Measurements from ENCODE around the gene MARCO.

MARCO gene

GRCh38 chr2:118992740-118993391 is 50.9 kb downstream of the MARCO start:
- Histone ChIP-seq H3K14ac (ENCODE audit: low read length) (no peak overlapping the region), H3K4me2 (ENCODE audit: insufficient read depth, low read length, poor library complexity, severe bottlenecking) (no peak overlapping the region), H3K18ac (ENCODE audit: low read length) (no peak overlapping the region), H3K27me3 (ENCODE audit: control insufficient read depth in 3 of 3, insufficient read depth in 3 of 3, low read depth in 1 of 3, low read length in 3 of 3) (peaks cover 0 to 3% (median 0%) of the 10 kb centered on the region in 3 experiments), H2AFZ (ENCODE audit: low read length) (no peak overlapping the region), H2BK15ac (ENCODE audit: low read length) (no peak overlapping the region), H4K91ac (ENCODE audit: low read depth, low read length, poor library complexity) (no peak overlapping the region), H3K27ac (replicated peaks; ENCODE audit: low read length) (no peak overlapping the region), H3K79me1 (ENCODE audit: low read depth, low read length) (no peaks in the 10 kb centered on the region), H2BK5ac (ENCODE audit: low read length) (no peak overlapping the region), H2BK120ac (ENCODE audit: low read depth, low read length) (no peak overlapping the region), H3K4me3 (ENCODE audit: low read length in 2 of 2) (no peak overlapping the region), H3K9me3 (replicated peaks in 1 of 2; ENCODE audit: control insufficient read depth in 2 of 2, insufficient read depth in 1 of 2, low read depth in 1 of 2, low read length in 2 of 2) (no peaks in the 10 kb centered on the region), H3K4ac (ENCODE audit: low read length) (no peak overlapping the region), H2AK5ac (ENCODE audit: low read depth, low read length) (no peak overlapping the region), H2BK12ac (ENCODE audit: low read length) (no peak overlapping the region), H3K23ac (ENCODE audit: low read depth, low read length, poor library complexity) (no peak overlapping the region), H4K8ac (ENCODE audit: low read depth, low read length) (no peak overlapping the region), H3K36me3 (replicated peaks in 1 of 2; ENCODE audit: control insufficient read depth in 2 of 2, insufficient read depth in 2 of 2, low read length in 2 of 2) (no peaks in the 10 kb centered on the region), H3K4me1 (ENCODE audit: control insufficient read depth in 2 of 2, insufficient read depth in 1 of 2, low read depth in 1 of 2, low read length in 2 of 2) (no peaks in the 10 kb centered on the region), H3K9ac (ENCODE audit: low read depth, low read length, poor library complexity) (no peak overlapping the region)
- no CpG with 5 or more reads among the region's 13 CpGs for WGBS, 2 donors (ENCODE audit: extremely low coverage in 2 of 2, insufficient read length in 2 of 2, insufficient replicate concordance in 1 of 2)
- DNase-seq (ENCODE audit: low spot score) = no peak

- Histone ChIP-seq H3K18ac (ENCODE audit: low read length) (no peak overlapping the region), H2BK5ac (ENCODE audit: low read length) (no peak overlapping the region), H3K4me1 (ENCODE audit: control insufficient read depth in 2 of 2, insufficient read depth in 1 of 2, low read depth in 1 of 2, low read length in 2 of 2) (no peaks in the 10 kb centered on the region), H4K91ac (ENCODE audit: low read depth, low read length, poor library complexity) (no peak overlapping the region), H3K4ac (ENCODE audit: low read length) (no peak overlapping the region), H3K14ac (ENCODE audit: low read length) (no peak overlapping the region), H3K9me3 (replicated peaks in 1 of 2; ENCODE audit: control insufficient read depth in 2 of 2, insufficient read depth in 1 of 2, low read depth in 1 of 2, low read length in 2 of 2) (no peaks in the 10 kb centered on the region), H3K27ac (replicated peaks; ENCODE audit: low read length) (no peak overlapping the region), H3K9ac (ENCODE audit: low read depth, low read length, poor library complexity) (no peak overlapping the region), H3K23ac (ENCODE audit: low read depth, low read length, poor library complexity) (no peak overlapping the region), H3K79me1 (ENCODE audit: low read depth, low read length) (no peaks in the 10 kb centered on the region), H3K4me3 (ENCODE audit: low read length in 2 of 2) (no peak overlapping the region), H3K36me3 (replicated peaks in 1 of 2; ENCODE audit: control insufficient read depth in 2 of 2, insufficient read depth in 2 of 2, low read length in 2 of 2) (no peaks in the 10 kb centered on the region), H4K8ac (ENCODE audit: low read depth, low read length) (no peak overlapping the region), H2AFZ (ENCODE audit: low read length) (no peak overlapping the region), H2BK12ac (ENCODE audit: low read length) (no peak overlapping the region), H2BK120ac (ENCODE audit: low read depth, low read length) (no peak overlapping the region), H2AK5ac (ENCODE audit: low read depth, low read length) (no peak overlapping the region), H2BK15ac (ENCODE audit: low read length) (no peak overlapping the region), H3K27me3 (ENCODE audit: control insufficient read depth in 3 of 3, insufficient read depth in 3 of 3, low read depth in 1 of 3, low read length in 3 of 3) (peaks cover 0 to 3% (median 0%) of the 10 kb centered on the region in 3 experiments), H3K4me2 (ENCODE audit: insufficient read depth, low read length, poor library complexity, severe bottlenecking) (no peak overlapping the region)
- WGBS, 2 donors (ENCODE audit: extremely low coverage in 2 of 2, insufficient read length in 2 of 2, insufficient replicate concordance in 1 of 2) = no CpG with 5 or more reads among the region's 4 CpGs
- no peak for DNase-seq (ENCODE audit: low spot score)
These were observed 51.4 kb downstream of the MARCO start for GRCh38 chr2:118993392-118993752.

GRCh38 chr2:118994172-118994700 is 52.2 kb downstream of the MARCO start:
- Histone ChIP-seq H3K79me1 (ENCODE audit: low read depth, low read length) (no peaks in the 10 kb centered on the region), H2AFZ (ENCODE audit: low read length) (no peak overlapping the region), H3K36me3 (replicated peaks in 1 of 2; ENCODE audit: control insufficient read depth in 2 of 2, insufficient read depth in 2 of 2, low read length in 2 of 2) (no peaks in the 10 kb centered on the region), H4K91ac (ENCODE audit: low read depth, low read length, poor library complexity) (no peak overlapping the region), H3K27me3 (ENCODE audit: control insufficient read depth in 3 of 3, insufficient read depth in 3 of 3, low read depth in 1 of 3, low read length in 3 of 3) (peaks cover 0 to 3% (median 0%) of the 10 kb centered on the region in 3 experiments), H3K14ac (ENCODE audit: low read length) (no peak overlapping the region), H2BK120ac (ENCODE audit: low read depth, low read length) (no peak overlapping the region), H2BK5ac (ENCODE audit: low read length) (no peak overlapping the region), H2BK15ac (ENCODE audit: low read length) (no peak overlapping the region), H3K4me2 (ENCODE audit: insufficient read depth, low read length, poor library complexity, severe bottlenecking) (no peak overlapping the region), H4K8ac (ENCODE audit: low read depth, low read length) (no peak overlapping the region), H2AK5ac (ENCODE audit: low read depth, low read length) (no peak overlapping the region), H3K4me1 (ENCODE audit: control insufficient read depth in 2 of 2, insufficient read depth in 1 of 2, low read depth in 1 of 2, low read length in 2 of 2) (no peaks in the 10 kb centered on the region), H3K9me3 (replicated peaks in 1 of 2; ENCODE audit: control insufficient read depth in 2 of 2, insufficient read depth in 1 of 2, low read depth in 1 of 2, low read length in 2 of 2) (no peaks in the 10 kb centered on the region), H2BK12ac (ENCODE audit: low read length) (no peak overlapping the region), H3K23ac (ENCODE audit: low read depth, low read length, poor library complexity) (no peak overlapping the region), H3K4ac (ENCODE audit: low read length) (no peak overlapping the region), H3K27ac (replicated peaks; ENCODE audit: low read length) (no peak overlapping the region), H3K18ac (ENCODE audit: low read length) (no peak overlapping the region), H3K4me3 (ENCODE audit: low read length in 2 of 2) (no peak overlapping the region), H3K9ac (ENCODE audit: low read depth, low read length, poor library complexity) (no peak overlapping the region)
- no peak for DNase-seq (ENCODE audit: low spot score)
- no CpG with 5 or more reads among the region's 14 CpGs for WGBS, 2 donors (ENCODE audit: extremely low coverage in 2 of 2, insufficient read length in 2 of 2, insufficient replicate concordance in 1 of 2)

GRCh38 chr2:118994778-118995177 is 52.8 kb downstream of the MARCO start:
- no peak overlapping the region for H3K4me3 ChIP-seq (ENCODE audit: low read length in 2 of 2)
- no peak overlapping the region for H3K23ac ChIP-seq (ENCODE audit: low read depth, low read length, poor library complexity)
- no peak overlapping the region for H3K14ac ChIP-seq (ENCODE audit: low read length)
- peaks cover 0 to 3% (median 0%) of the 10 kb centered on the region in 3 experiments for H3K27me3 ChIP-seq (ENCODE audit: control insufficient read depth in 3 of 3, insufficient read depth in 3 of 3, low read depth in 1 of 3, low read length in 3 of 3)
- peak overlapping the region; percentile 24 for H3K9ac ChIP-seq (ENCODE audit: low read depth, low read length, poor library complexity)
- no peak overlapping the region for H4K91ac ChIP-seq (ENCODE audit: low read depth, low read length, poor library complexity)
- no peak overlapping the region for H2BK12ac ChIP-seq (ENCODE audit: low read length)
- H3K27ac ChIP-seq (replicated peaks; ENCODE audit: low read length) = no peak overlapping the region
- H3K4ac ChIP-seq (ENCODE audit: low read length) = no peak overlapping the region
- H3K36me3 ChIP-seq (replicated peaks in 1 of 2; ENCODE audit: control insufficient read depth in 2 of 2, insufficient read depth in 2 of 2, low read length in 2 of 2) = no peaks in the 10 kb centered on the region
- H2AFZ ChIP-seq (ENCODE audit: low read length) = no peak overlapping the region
- H3K4me1 ChIP-seq (ENCODE audit: control insufficient read depth in 2 of 2, insufficient read depth in 1 of 2, low read depth in 1 of 2, low read length in 2 of 2) = no peaks in the 10 kb centered on the region
- no peak overlapping the region for H4K8ac ChIP-seq (ENCODE audit: low read depth, low read length)
- DNase-seq (ENCODE audit: low spot score) = no peak
- WGBS, 2 donors (ENCODE audit: extremely low coverage in 2 of 2, insufficient read length in 2 of 2, insufficient replicate concordance in 1 of 2) = no CpG with 5 or more reads among the region's 2 CpGs
- H2AK5ac ChIP-seq (ENCODE audit: low read depth, low read length) = no peak overlapping the region
- H3K4me2 ChIP-seq (ENCODE audit: insufficient read depth, low read length, poor library complexity, severe bottlenecking) = no peak overlapping the region
- H3K79me1 ChIP-seq (ENCODE audit: low read depth, low read length) = no peaks in the 10 kb centered on the region
- H3K18ac ChIP-seq (ENCODE audit: low read length) = no peak overlapping the region
- no peak overlapping the region for H2BK15ac ChIP-seq (ENCODE audit: low read length)
- H3K9me3 ChIP-seq (replicated peaks in 1 of 2; ENCODE audit: control insufficient read depth in 2 of 2, insufficient read depth in 1 of 2, low read depth in 1 of 2, low read length in 2 of 2) = no peaks in the 10 kb centered on the region
- H2BK5ac ChIP-seq (ENCODE audit: low read length) = no peak overlapping the region
- no peak overlapping the region for H2BK120ac ChIP-seq (ENCODE audit: low read depth, low read length)

Measured in neuronal stem cell (in vitro differentiated cells).